Thoracic aorta (tissue), 2 donors: ENCODE results near the gene TFR2. TPM values are rescaled to one million over a fixed set of nuclear protein-coding genes. Genes with fewer than 3 reads are reported as not detected.

Experiments
- ATAC-seq: fragments of 150-250 bp; one replicate; pipeline ENCODE4 v1.8.0; 2017; ENCODE audit warnings: low read depth; ENCODE audit not compliant: insufficient number of reproducible peaks, low FRiP score
- DNase-seq: peaks from one replicate; pipeline ENCODE4 v3.0.0-alpha.2; 2020; ENCODE audit warnings: low spot score
- H3K27ac ChIP-seq, 2 donors: fragments of 200-600 bp; sonication (generic); 1 replicate in 1 of 2; 2 replicates in 1 of 2; pipeline ENCODE4 v1.5.1; 2016; ENCODE audit warnings: mild to moderate bottlenecking in 2 of 2, moderate library complexity in 2 of 2
- H3K27me3 ChIP-seq: fragments of 200-600 bp; sonication (generic); replicated peaks from 2 replicates; pipeline ENCODE4 v1.6.0; 2016; ENCODE audit warnings: mild to moderate bottlenecking; ENCODE audit not compliant: insufficient read depth
- H3K36me3 ChIP-seq: fragments of 200-600 bp; sonication (generic); one replicate; pipeline ENCODE4 v1.5.1; 2016
- H3K4me1 ChIP-seq, 2 donors: fragments of 200-600 bp; sonication (generic); 1 replicate in 1 of 2; 2 replicates in 1 of 2; pipeline versions ENCODE4 v1.5.1 to v1.6.0; 2016; ENCODE audit warnings: low read depth in 2 of 2, mild to moderate bottlenecking in 1 of 2; ENCODE audit not compliant: control insufficient read depth in 1 of 2
- H3K4me3 ChIP-seq: fragments of 200-600 bp; sonication (generic); 2 replicates; pipeline ENCODE4 v1.5.1; 2016; ENCODE audit warnings: mild to moderate bottlenecking
- H3K9me3 ChIP-seq: fragments of 200-600 bp; sonication (generic); 2 replicates; pipeline ENCODE4 v1.5.1; 2016
- total RNA-seq, 2 donors: library from RNA; depleted of rRNA; stranded (reverse); fragments of >200 nt; gene quantifications; one replicate each; pipeline versions ENCODE4 v1.1.0 to v1.2.3, GENCODE V29; 2016
- TF ChIP-seq, protein P1 (sequence below): fragments of 200-600 bp; sonication (generic); IDR thresholded peaks from one replicate; pipeline ENCODE4 v1.5.1; 2019; ENCODE audit warnings: antibody characterized with exemption

TFR2 gene
- total RNA-seq, 2 donors from 2014 or later = 0.35 to 1.9 TPM

DNA sequence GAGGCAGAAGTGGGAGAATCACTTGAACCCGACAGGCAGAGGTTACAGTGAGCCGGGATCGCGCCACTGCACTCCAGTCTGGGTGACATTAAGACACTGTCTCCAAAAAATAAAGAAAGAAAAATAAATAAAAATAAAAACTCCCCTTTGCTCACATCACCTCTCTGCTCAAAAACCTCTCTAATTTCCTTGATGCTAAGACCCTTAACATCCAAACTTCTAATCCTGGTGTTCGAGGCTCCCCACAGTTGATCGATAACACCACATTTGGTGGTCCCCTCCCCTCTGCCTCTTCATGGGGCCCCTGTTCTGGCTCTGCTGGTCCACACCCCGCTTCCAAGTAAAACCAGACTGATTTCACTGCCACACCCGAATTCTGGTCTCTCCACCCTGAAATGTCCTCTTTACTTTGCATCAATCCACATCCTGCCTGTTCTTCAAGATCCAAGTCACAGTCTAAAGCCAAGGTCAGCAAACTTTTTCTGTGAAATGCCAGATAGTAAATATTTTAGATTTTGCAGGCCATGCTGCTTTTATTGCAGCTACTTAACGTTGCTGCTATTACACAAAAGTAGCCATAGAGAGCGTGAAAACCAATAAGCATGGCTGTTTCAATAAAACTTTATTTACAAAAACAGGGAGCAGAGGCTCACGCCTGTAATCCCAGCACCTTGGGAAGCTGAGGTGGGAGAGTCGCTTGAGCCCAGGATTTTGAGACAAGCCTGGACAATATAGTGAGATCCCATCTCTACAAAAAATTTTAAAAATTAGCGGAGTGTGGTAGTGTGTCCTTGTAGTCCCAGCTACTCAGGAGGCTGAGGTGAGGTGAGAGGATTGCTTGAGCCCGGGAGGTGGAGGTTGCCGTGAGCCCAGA lies 17.2 kb downstream of the TFR2 start:
- TF ChIP-seq, protein P1, sequence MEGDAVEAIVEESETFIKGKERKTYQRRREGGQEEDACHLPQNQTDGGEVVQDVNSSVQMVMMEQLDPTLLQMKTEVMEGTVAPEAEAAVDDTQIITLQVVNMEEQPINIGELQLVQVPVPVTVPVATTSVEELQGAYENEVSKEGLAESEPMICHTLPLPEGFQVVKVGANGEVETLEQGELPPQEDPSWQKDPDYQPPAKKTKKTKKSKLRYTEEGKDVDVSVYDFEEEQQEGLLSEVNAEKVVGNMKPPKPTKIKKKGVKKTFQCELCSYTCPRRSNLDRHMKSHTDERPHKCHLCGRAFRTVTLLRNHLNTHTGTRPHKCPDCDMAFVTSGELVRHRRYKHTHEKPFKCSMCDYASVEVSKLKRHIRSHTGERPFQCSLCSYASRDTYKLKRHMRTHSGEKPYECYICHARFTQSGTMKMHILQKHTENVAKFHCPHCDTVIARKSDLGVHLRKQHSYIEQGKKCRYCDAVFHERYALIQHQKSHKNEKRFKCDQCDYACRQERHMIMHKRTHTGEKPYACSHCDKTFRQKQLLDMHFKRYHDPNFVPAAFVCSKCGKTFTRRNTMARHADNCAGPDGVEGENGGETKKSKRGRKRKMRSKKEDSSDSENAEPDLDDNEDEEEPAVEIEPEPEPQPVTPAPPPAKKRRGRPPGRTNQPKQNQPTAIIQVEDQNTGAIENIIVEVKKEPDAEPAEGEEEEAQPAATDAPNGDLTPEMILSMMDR = no peak
- peaks cover 3 to 11% of the 10 kb centered on the region in 2 donors for H3K4me1 ChIP-seq

DNA sequence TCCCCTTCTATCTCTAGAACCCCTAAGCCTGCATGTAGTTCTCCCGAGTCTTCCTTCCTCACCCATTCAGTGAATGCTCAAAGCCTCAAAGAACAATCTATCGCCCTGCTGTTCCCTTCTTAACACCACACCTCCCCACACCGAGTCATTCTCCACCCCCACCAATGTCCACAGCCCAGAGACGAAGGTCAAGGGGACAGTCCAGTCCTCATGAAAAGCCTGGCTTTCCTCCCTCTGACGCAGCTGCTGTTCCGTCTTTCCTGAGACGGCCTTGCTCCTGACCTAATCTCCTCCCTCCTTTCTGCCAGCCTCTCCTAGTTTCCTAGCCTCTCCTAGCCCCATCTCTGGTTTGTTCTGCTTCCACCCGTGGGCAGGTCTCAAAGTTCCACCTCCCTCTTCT lies 19.8 kb downstream of the TFR2 start:
- peaks cover 0 to 7% of the 10 kb centered on the region in 2 donors for H3K4me1 ChIP-seq
- no peaks in the 10 kb centered on the region for H3K36me3 ChIP-seq

More for the DNA sequence above, 17.2 kb downstream of the TFR2 start:
- ATAC-seq (no peak), DNase-seq (no peak)
- Histone ChIP-seq H3K9me3 (no peaks in the 10 kb centered on the region), H3K4me3 (no peak overlapping the region), H3K36me3 (no peaks in the 10 kb centered on the region), H3K27ac (no peak overlapping the region), H3K27me3 (no peaks in the 10 kb centered on the region)

DNA sequence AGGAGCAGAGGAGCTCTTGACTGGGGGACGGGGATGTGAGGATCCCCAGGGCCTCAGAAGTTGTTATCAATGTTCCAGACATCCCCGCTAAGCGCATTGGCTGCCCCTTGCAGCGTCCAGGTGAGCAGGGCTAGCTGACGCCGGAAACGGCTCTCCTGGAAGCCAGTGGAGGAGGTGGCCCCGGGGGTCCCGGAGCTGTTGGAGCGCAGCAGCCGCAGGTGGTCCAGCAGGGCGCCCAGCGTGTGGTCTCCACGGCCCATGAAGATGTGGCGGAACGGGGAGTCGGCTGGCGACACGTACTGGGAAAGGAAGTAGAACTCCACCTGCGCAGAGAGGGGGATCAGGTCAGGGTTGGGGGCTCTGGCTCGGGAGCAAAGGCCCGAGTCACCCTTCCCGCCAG lies 20.5 kb downstream of the TFR2 start:
- H3K27ac ChIP-seq = no peak overlapping the region
- H3K4me3 ChIP-seq = no peak overlapping the region
- no peaks in the 10 kb centered on the region for H3K36me3 ChIP-seq
- TF ChIP-seq, protein P1 = no peak
- H3K4me1 ChIP-seq = no peaks in the 10 kb centered on the region
- no peak for ATAC-seq
- no peak for DNase-seq
- H3K27me3 ChIP-seq = no peaks in the 10 kb centered on the region
- no peaks in the 10 kb centered on the region for H3K9me3 ChIP-seq

More for the DNA sequence above, 19.8 kb downstream of the TFR2 start:
- ATAC-seq (no peak), DNase-seq (no peak)
- H3K27ac ChIP-seq = no peak overlapping the region
- no peaks in the 10 kb centered on the region for H3K27me3 ChIP-seq
- no peak overlapping the region for H3K4me3 ChIP-seq
- no peaks in the 10 kb centered on the region for H3K9me3 ChIP-seq
- TF ChIP-seq, protein P1 = no peak

DNA sequence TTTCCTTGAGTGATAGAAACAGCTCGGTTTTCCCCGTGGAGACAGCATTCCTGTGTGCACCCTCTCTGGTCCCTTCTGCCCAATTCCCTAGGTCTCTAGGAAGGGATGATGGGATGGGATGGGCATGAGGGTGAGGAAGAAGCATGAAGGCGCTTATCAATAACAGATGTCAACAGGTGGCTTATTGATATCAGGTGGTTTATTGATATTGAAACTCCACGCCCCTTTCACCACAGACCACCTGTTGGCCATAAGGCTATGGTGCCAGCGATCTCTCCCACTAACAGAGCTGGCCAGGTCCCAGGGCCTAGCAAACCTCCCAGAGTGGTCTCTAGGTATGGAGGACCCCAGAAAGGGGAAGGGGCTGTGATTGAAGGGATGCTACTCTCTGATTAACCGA lies 21.1 kb downstream of the TFR2 start:
- no peak for DNase-seq
- TF ChIP-seq, protein P1 = no peak
- Histone ChIP-seq H3K27me3 (no peaks in the 10 kb centered on the region), H3K9me3 (no peaks in the 10 kb centered on the region), H3K4me1 (no peaks in the 10 kb centered on the region), H3K36me3 (no peaks in the 10 kb centered on the region), H3K4me3 (no peak overlapping the region), H3K27ac (no peak overlapping the region)
- ATAC-seq = no peak

DNA sequence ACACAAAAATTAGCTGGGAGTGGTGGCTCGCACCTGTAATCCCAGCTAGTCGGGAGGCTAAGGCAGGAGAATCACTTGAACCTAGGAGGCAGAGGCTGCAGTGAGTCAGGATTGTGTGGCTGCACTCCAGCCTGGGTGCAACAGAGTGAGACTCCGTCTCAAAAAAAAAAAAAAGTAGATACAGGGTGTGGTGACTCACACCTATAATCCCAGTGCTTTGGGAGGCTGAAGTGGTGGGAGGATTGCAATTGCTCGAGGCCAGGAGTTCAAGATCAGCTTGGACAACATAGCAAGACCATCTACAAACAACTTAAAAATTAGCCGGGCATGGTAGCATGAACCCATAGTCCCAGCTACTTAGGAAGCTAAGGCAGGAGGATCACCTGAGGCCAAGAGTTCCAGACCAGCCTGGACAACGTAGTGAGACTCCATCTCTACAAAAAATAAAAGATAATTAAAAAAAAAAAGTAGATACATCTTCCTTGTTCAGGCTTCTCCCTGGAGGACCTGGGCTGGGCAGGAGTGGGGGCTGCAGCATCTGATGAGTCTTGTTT lies 27.0 kb downstream of the TFR2 start:
- Histone ChIP-seq H3K36me3 (no peaks in the 10 kb centered on the region), H3K27ac (no peak overlapping the region), H3K4me1 (peaks cover 4 to 16% of the 10 kb centered on the region in 2 donors), H3K27me3 (no peaks in the 10 kb centered on the region), H3K9me3 (no peaks in the 10 kb centered on the region), H3K4me3 (no peak overlapping the region)
- DNase-seq = no peak
- ATAC-seq = no peak
- TF ChIP-seq, protein P1 = no peak
